Large intestine (tissue), 3 donors: ENCODE data around the gene PRPF19. TPM values are rescaled to one million over a fixed set of nuclear protein-coding genes. Genes with fewer than 3 reads are reported as not detected.

ENCODE experiments used
- DNase-seq, 2 donors: peaks; one replicate each; pipeline versions ENCODE4 v3.0.0 to v3.0.0-alpha.2; 2013
- H3K27ac ChIP-seq: one replicate; pipeline ENCODE4 v1.5.1; 2013; ENCODE audit warnings: low read length
- H3K27me3 ChIP-seq: 2 replicates; pipeline ENCODE4 v1.6.1; 2013; ENCODE audit warnings: low read length; ENCODE audit not compliant: control insufficient read depth, insufficient read depth
- H3K36me3 ChIP-seq: 2 replicates; pipeline ENCODE4 v1.6.1; 2013; ENCODE audit warnings: low read length; ENCODE audit not compliant: control insufficient read depth, insufficient read depth
- H3K4me1 ChIP-seq: one replicate; pipeline ENCODE4 v1.6.1; 2013; ENCODE audit warnings: low read length; ENCODE audit not compliant: control insufficient read depth, insufficient read depth
- H3K4me3 ChIP-seq: one replicate; pipeline ENCODE4 v1.5.1; 2013; ENCODE audit warnings: low read length
- H3K9me3 ChIP-seq: one replicate; pipeline ENCODE4 v1.6.1; 2013; ENCODE audit warnings: mild to moderate bottlenecking, low read depth, low read length, moderate library complexity; ENCODE audit not compliant: control insufficient read depth
- WGBS: methylation state at CpG from one replicate; pipeline ENCODE4 v1.1.5; 2013; ENCODE audit warnings: low lambda C conversion rate; ENCODE audit not compliant: insufficient coverage; 5-methylcytosine and 5-hydroxymethylcytosine counted together
- polyA plus RNA-seq: library from polyadenylated mRNA; unstranded; fragments of 120-200 nt; gene quantifications from one replicate; pipeline ENCODE4 v1.2.1, GENCODE V29; 2013

Gene PRPF19
- polyA plus RNA-seq, 1 donor: 92.6 TPM

- WGBS: 71% methylated on average over 1 of the region's 6 CpGs
- peaks cover 28% of the 10 kb centered on the region for H3K27me3 ChIP-seq
- no peaks in the 10 kb centered on the region for H3K36me3 ChIP-seq
- H3K9me3 ChIP-seq: no peaks in the 10 kb centered on the region
- H3K4me3 ChIP-seq: peak overlapping the region; percentile 9
- H3K4me1 ChIP-seq: peaks cover 7% of the 10 kb centered on the region
- no peak for DNase-seq
- no peak overlapping the region for H3K27ac ChIP-seq
Observed at GRCh38 chr11:60950024-60950423, 43.6 kb upstream of the PRPF19 start.

- no peak overlapping the region for H3K4me3 ChIP-seq
- DNase-seq: no peak
- peaks cover 3% of the 10 kb centered on the region for H3K36me3 ChIP-seq
- H3K27ac ChIP-seq: no peak overlapping the region
- peaks cover 28% of the 10 kb centered on the region for H3K27me3 ChIP-seq
- H3K4me1 ChIP-seq: peaks cover 7% of the 10 kb centered on the region
- no CpG with 5 or more reads among the region's 5 CpGs for WGBS
- H3K9me3 ChIP-seq: no peaks in the 10 kb centered on the region
Observed at GRCh38 chr11:60948250-60948649, 41.9 kb upstream of the PRPF19 start.

- H3K27ac ChIP-seq: no peak overlapping the region
- no peak overlapping the region for H3K4me3 ChIP-seq
- no CpG with 5 or more reads among the region's 2 CpGs for WGBS
- H3K9me3 ChIP-seq: no peaks in the 10 kb centered on the region
- DNase-seq: no peak
- H3K36me3 ChIP-seq: peaks cover 3% of the 10 kb centered on the region
- peaks cover 27% of the 10 kb centered on the region for H3K27me3 ChIP-seq
- H3K4me1 ChIP-seq: peaks cover 7% of the 10 kb centered on the region
Observed at GRCh38 chr11:60947700-60948099, 41.3 kb upstream of the PRPF19 start.

- peaks cover 3% of the 10 kb centered on the region for H3K36me3 ChIP-seq
- WGBS: no CpG with 5 or more reads among the region's 15 CpGs
- DNase-seq: no peak
- H3K9me3 ChIP-seq: no peaks in the 10 kb centered on the region
- H3K4me1 ChIP-seq: peaks cover 3% of the 10 kb centered on the region
- H3K27me3 ChIP-seq: peaks cover 18% of the 10 kb centered on the region
- no peak overlapping the region for H3K4me3 ChIP-seq
- no peak overlapping the region for H3K27ac ChIP-seq
Observed at GRCh38 chr11:60946601-60947264, 40.3 kb upstream of the PRPF19 start.

- Histone ChIP-seq H3K4me3 (no peak overlapping the region), H3K27me3 (peaks cover 8% of the 10 kb centered on the region), H3K4me1 (peaks cover 2% of the 10 kb centered on the region), H3K27ac (no peak overlapping the region), H3K9me3 (no peaks in the 10 kb centered on the region), H3K36me3 (peaks cover 3% of the 10 kb centered on the region)
- no peak for DNase-seq
- WGBS: no CpG with 5 or more reads among the region's 5 CpGs
Observed at GRCh38 chr11:60945295-60945667, 38.9 kb upstream of the PRPF19 start.

GRCh38 chr11:60944490-60945294 lies 38.3 kb upstream of the PRPF19 start:
- no peak overlapping the region for H3K27ac ChIP-seq
- no peaks in the 10 kb centered on the region for H3K9me3 ChIP-seq
- H3K36me3 ChIP-seq: peaks cover 3% of the 10 kb centered on the region
- H3K27me3 ChIP-seq: peaks cover 2% of the 10 kb centered on the region
- H3K4me3 ChIP-seq: no peak overlapping the region
- 72% methylated on average over 2 of the region's 11 CpGs for WGBS
- H3K4me1 ChIP-seq: peaks cover 6% of the 10 kb centered on the region
- no peak for DNase-seq

- no peak for DNase-seq
- Histone ChIP-seq H3K4me1 (peaks cover 10% of the 10 kb centered on the region), H3K36me3 (peaks cover 3% of the 10 kb centered on the region), H3K9me3 (no peaks in the 10 kb centered on the region), H3K4me3 (no peak overlapping the region), H3K27ac (no peak overlapping the region), H3K27me3 (no peaks in the 10 kb centered on the region)
- no CpG with 5 or more reads among the region's 9 CpGs for WGBS
Observed at GRCh38 chr11:60942970-60943565, 36.7 kb upstream of the PRPF19 start.

GRCh38 chr11:60942219-60942618 lies 35.8 kb upstream of the PRPF19 start:
- no CpG with 5 or more reads among the region's 4 CpGs for WGBS
- Histone ChIP-seq H3K27ac (no peak overlapping the region), H3K36me3 (peaks cover 3% of the 10 kb centered on the region), H3K4me1 (peaks cover 10% of the 10 kb centered on the region), H3K4me3 (no peak overlapping the region), H3K27me3 (no peaks in the 10 kb centered on the region), H3K9me3 (no peaks in the 10 kb centered on the region)
- no peak for DNase-seq

GRCh38 chr11:60941371-60942119 lies 35.2 kb upstream of the PRPF19 start:
- Histone ChIP-seq H3K4me3 (no peak overlapping the region), H3K36me3 (peaks cover 3% of the 10 kb centered on the region), H3K27ac (no peak overlapping the region)

GRCh38 chr11:60939855-60940254 lies 33.5 kb upstream of the PRPF19 start:
- Histone ChIP-seq H3K36me3 (peaks cover 5% of the 10 kb centered on the region), H3K4me3 (no peak overlapping the region), H3K9me3 (no peaks in the 10 kb centered on the region), H3K27ac (no peak overlapping the region), H3K4me1 (peaks cover 10% of the 10 kb centered on the region), H3K27me3 (no peaks in the 10 kb centered on the region)
- WGBS: no CpG with 5 or more reads among the region's 2 CpGs
- peak; percentile 74 to 85 for DNase-seq

More at GRCh38 chr11:60941371-60942119, 35.2 kb upstream of the PRPF19 start:
- H3K9me3 ChIP-seq: no peaks in the 10 kb centered on the region
- WGBS: no CpG with 5 or more reads among the region's 6 CpGs
- no peaks in the 10 kb centered on the region for H3K27me3 ChIP-seq
- DNase-seq: no peak
- H3K4me1 ChIP-seq: peaks cover 10% of the 10 kb centered on the region
